Activated naive CD4-positive, alpha-beta T cell treated with anti-CD3 and anti-CD28 coated beads, Interleukin-2, amount 50 U/mL, for 72 hours (primary cell): ENCODE data around the gene GPM6B. TPM values are rescaled to one million over a fixed set of nuclear protein-coding genes. Genes with fewer than 3 reads are reported as not detected.
A peak's percentile ranks its signal among the peaks of the same experiment; 100 is the strongest.

Experiments
- ATAC-seq, 2 donors: fragments of 150-1000 bp; cut with Tn5 transposase; 2 replicates each; pipeline ENCODE4 v1.10.0; 2021; ENCODE audit warnings: mild to moderate bottlenecking in 2 of 2, moderate library complexity in 2 of 2
- DNase-seq, 2 donors: peaks; one replicate each; pipeline ENCODE4 v3.0.0; 2021 to 2022; ENCODE audit warnings: low spot score in 2 of 2
- H3K27ac Mint-ChIP-seq, 2 donors: one replicate each; pipeline ENCODE4 v1.8.0; 2022; ENCODE audit warnings: mild to moderate bottlenecking in 2 of 2, mixed read lengths in 2 of 2
- H3K36me3 Mint-ChIP-seq, 2 donors: one replicate each; pipeline ENCODE4 v1.8.0; 2022; ENCODE audit warnings: mixed read lengths in 2 of 2
- H3K9me3 Mint-ChIP-seq, 2 donors: one replicate each; pipeline ENCODE4 v1.8.0; 2022; ENCODE audit warnings: mixed read lengths in 2 of 2
- total RNA-seq, 2 donors: library from RNA; stranded (reverse); gene quantifications; one replicate each; pipeline ENCODE4 v1.2.3, GENCODE V29; 2022

Gene GPM6B
- total RNA-seq, 2 donors from 2014 or later = not detected

GRCh38 chrX:13790206-13791131 lies 26.4 kb downstream of the GPM6B start:
- no peak overlapping the region for H3K27ac Mint-ChIP-seq
- no peak for DNase-seq
- no peaks in the 10 kb centered on the region for H3K36me3 Mint-ChIP-seq

GRCh38 chrX:13786048-13786447 lies 30.8 kb downstream of the GPM6B start:
- ATAC-seq = no peak
- H3K9me3 Mint-ChIP-seq = no peaks in the 10 kb centered on the region
- no peaks in the 10 kb centered on the region for H3K36me3 Mint-ChIP-seq
- no peak for DNase-seq
- no peak overlapping the region for H3K27ac Mint-ChIP-seq

More at GRCh38 chrX:13790206-13791131, 26.4 kb downstream of the GPM6B start:
- H3K9me3 Mint-ChIP-seq = no peaks in the 10 kb centered on the region
- no peak for ATAC-seq

- H3K27ac Mint-ChIP-seq = peak overlapping the region in 1 of 2 donors; percentile 14
- H3K36me3 Mint-ChIP-seq = no peaks in the 10 kb centered on the region
- ATAC-seq (no peak), DNase-seq (no peak)
- no peaks in the 10 kb centered on the region for H3K9me3 Mint-ChIP-seq
These were observed 35.9 kb downstream of the GPM6B start for GRCh38 chrX:13780868-13781427.

- H3K9me3 Mint-ChIP-seq = no peaks in the 10 kb centered on the region
- DNase-seq (no peak), ATAC-seq (peak in 1 of 2 donors; percentile 57)
- peaks cover 0 to 7% of the 10 kb centered on the region in 2 donors for H3K36me3 Mint-ChIP-seq
- peak overlapping the region in 1 of 2 donors; percentile 81 for H3K27ac Mint-ChIP-seq
These were observed 38.0 kb downstream of the GPM6B start for GRCh38 chrX:13778916-13779315.

- no peak for ATAC-seq
- no peak for DNase-seq
- no peaks in the 10 kb centered on the region for H3K9me3 Mint-ChIP-seq
- no peak overlapping the region for H3K27ac Mint-ChIP-seq
- H3K36me3 Mint-ChIP-seq = peaks cover 4 to 7% of the 10 kb centered on the region in 2 donors
These were observed 40.5 kb downstream of the GPM6B start for GRCh38 chrX:13776387-13776786.

- Mint-ChIP-seq H3K9me3 (no peaks in the 10 kb centered on the region), H3K27ac (no peak overlapping the region), H3K36me3 (peaks cover 4 to 7% of the 10 kb centered on the region in 2 donors)
These were observed 41.1 kb downstream of the GPM6B start for GRCh38 chrX:13775837-13776236.

GRCh38 chrX:13774696-13775095 lies 42.2 kb downstream of the GPM6B start:
- ATAC-seq = no peak
- H3K27ac Mint-ChIP-seq = no peak overlapping the region
- peaks cover 4 to 7% of the 10 kb centered on the region in 2 donors for H3K36me3 Mint-ChIP-seq
- DNase-seq = no peak
- no peaks in the 10 kb centered on the region for H3K9me3 Mint-ChIP-seq

More at GRCh38 chrX:13775837-13776236, 41.1 kb downstream of the GPM6B start:
- ATAC-seq (no peak), DNase-seq (no peak)

GRCh38 chrX:13770013-13770535 lies 46.8 kb downstream of the GPM6B start:
- H3K9me3 Mint-ChIP-seq = no peaks in the 10 kb centered on the region
- ATAC-seq (no peak), DNase-seq (no peak)
- H3K36me3 Mint-ChIP-seq = peaks cover 7 to 11% of the 10 kb centered on the region in 2 donors
- no peak overlapping the region for H3K27ac Mint-ChIP-seq

- ATAC-seq = no peak
- no peak for DNase-seq
- Mint-ChIP-seq H3K27ac (no peak overlapping the region), H3K9me3 (no peaks in the 10 kb centered on the region), H3K36me3 (peaks cover 0 to 11% of the 10 kb centered on the region in 2 donors)
These were observed 48.0 kb downstream of the GPM6B start for GRCh38 chrX:13768939-13769338.

- no peak for DNase-seq
- H3K27ac Mint-ChIP-seq = peak overlapping the region in 1 of 2 donors; percentile 60
- no peaks in the 10 kb centered on the region for H3K9me3 Mint-ChIP-seq
- H3K36me3 Mint-ChIP-seq = peaks cover 0 to 6% of the 10 kb centered on the region in 2 donors
- ATAC-seq = no peak
These were observed 52.1 kb downstream of the GPM6B start for GRCh38 chrX:13764765-13765164.

- DNase-seq (no peak), ATAC-seq (no peak)
- Mint-ChIP-seq H3K36me3 (peaks cover 0 to 6% of the 10 kb centered on the region in 2 donors), H3K9me3 (no peaks in the 10 kb centered on the region), H3K27ac (no peak overlapping the region)
These were observed 52.6 kb downstream of the GPM6B start for GRCh38 chrX:13764281-13764680.

GRCh38 chrX:13763489-13763888 lies 53.4 kb downstream of the GPM6B start:
- no peak overlapping the region for H3K27ac Mint-ChIP-seq
- DNase-seq (no peak), ATAC-seq (no peak)
- H3K36me3 Mint-ChIP-seq = peaks cover 0 to 6% of the 10 kb centered on the region in 2 donors
- H3K9me3 Mint-ChIP-seq = no peaks in the 10 kb centered on the region

- Mint-ChIP-seq H3K36me3 (peaks cover 0 to 4% of the 10 kb centered on the region in 2 donors), H3K27ac (peak overlapping the region in 1 of 2 donors; percentile 9), H3K9me3 (no peaks in the 10 kb centered on the region)
- ATAC-seq (no peak), DNase-seq (no peak)
These were observed 55.1 kb downstream of the GPM6B start for GRCh38 chrX:13761606-13762414.

- DNase-seq = no peak
- ATAC-seq = no peak
- H3K9me3 Mint-ChIP-seq = no peaks in the 10 kb centered on the region
- no peak overlapping the region for H3K27ac Mint-ChIP-seq
- no peaks in the 10 kb centered on the region for H3K36me3 Mint-ChIP-seq
These were observed 56.5 kb downstream of the GPM6B start for GRCh38 chrX:13760426-13760825.

- no peaks in the 10 kb centered on the region for H3K9me3 Mint-ChIP-seq
- DNase-seq = no peak
- H3K27ac Mint-ChIP-seq = no peak overlapping the region
- no peaks in the 10 kb centered on the region for H3K36me3 Mint-ChIP-seq
- ATAC-seq = no peak
These were observed 57.7 kb downstream of the GPM6B start for GRCh38 chrX:13759152-13759718.

- Mint-ChIP-seq H3K27ac (no peak overlapping the region), H3K9me3 (no peaks in the 10 kb centered on the region), H3K36me3 (peaks cover 0 to 7% of the 10 kb centered on the region in 2 donors)
- ATAC-seq (no peak), DNase-seq (no peak)
These were observed 60.5 kb downstream of the GPM6B start for GRCh38 chrX:13756381-13756780.
